Limb (tissue), 2 donors: ENCODE measurements around the gene PARD3B.
A peak's percentile ranks its signal among the peaks of the same experiment; 100 is the strongest.

ENCODE experiments used
- DNase-seq, 2 donors: peaks; one replicate each; pipeline ENCODE4 v3.0.0-alpha.2; 2016; ENCODE audit errors: extremely low spot score in 2 of 2

PARD3B gene

DNA sequence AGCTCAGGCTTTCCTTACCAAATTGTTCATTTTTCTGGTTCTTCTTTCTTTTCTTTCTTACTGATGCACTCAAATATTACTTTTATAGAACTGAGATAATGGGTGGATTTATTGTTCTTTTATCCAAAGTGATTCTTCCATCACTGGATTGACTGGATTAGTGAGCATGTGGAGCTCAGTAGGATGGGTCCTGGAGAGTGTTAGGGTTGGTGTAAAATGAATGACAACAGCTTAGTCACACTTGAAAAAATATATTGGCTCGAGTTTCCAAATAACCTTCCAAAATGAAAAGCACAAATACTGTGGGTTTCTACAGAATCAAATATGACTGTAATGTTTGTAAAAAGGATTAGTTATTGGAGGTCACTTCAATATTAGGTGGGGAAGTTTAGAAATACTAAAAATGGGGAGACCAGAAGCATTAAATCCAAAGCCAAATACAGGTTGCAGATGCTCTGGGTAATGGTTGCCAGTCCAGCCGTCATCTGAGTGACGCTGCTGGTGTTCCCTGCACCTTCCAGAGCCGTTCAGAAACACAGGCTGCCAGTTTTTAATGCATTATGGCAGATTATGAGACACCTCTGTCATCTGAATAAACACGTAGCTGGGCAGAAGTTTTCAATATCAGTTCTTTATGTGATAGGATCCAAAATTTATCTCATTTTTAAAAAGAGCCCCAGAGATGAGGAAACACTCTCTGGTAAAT is 842.2 kb downstream of the PARD3B start:
- no peak for DNase-seq

DNA sequence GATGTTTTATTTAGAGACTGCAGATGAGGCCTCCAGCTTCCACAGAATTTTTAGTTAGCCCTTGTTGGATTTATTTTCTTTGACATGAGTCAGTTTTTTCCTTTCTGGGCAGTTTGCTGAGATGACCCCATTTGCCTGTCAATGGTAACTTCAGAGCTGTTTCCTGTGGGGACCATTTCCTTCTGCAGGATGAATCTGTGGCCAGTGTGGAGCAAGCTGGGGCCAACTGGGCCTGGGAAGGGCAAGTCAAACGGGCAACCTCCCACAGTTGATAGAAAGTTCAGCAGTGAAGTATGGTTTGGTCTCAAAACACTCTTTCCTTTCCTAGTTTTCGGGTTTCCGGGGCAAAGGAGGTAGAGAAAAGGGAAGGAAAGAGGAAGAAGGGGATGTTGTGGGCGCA is 845.6 kb downstream of the PARD3B start:
- no peak for DNase-seq

DNA sequence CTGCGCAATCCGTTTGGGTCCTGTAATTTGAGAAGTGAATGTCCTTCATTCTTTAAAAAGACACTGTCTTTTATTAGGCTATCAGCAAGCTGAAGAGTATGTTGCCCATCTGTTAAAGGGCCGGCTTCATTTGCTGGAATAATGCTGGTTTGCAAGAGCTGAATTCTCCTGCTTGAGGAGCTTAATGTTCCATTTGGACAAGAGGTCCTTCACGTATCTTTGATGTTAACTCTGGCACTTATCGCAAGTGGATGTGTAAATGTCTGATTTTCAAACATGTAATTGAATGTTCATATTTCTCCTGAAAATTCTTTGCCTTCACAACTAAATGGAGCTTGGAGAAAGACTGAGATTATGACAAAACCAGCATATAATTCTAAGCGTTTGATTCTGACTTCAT is 856.2 kb downstream of the PARD3B start:
- no peak for DNase-seq

DNA sequence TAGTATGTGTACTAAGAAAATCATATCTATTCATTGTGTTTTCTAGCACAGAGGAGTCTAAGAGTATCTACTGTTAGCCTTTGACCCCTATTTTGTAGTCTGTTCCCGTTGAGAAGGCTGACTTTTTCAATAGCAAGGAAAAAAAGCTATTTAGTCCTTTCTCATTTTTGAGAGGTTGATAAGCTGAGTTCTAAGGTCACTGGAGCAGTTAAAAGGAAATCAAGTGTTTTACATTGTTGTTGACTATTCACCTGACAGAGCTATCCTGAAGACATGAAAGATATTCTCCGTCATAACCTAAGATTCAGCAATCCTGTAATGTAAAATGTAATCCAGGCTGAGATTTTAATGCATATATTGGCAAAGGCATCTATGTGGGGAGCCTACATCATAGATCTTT is 856.7 kb downstream of the PARD3B start:
- DNase-seq = no peak

DNA sequence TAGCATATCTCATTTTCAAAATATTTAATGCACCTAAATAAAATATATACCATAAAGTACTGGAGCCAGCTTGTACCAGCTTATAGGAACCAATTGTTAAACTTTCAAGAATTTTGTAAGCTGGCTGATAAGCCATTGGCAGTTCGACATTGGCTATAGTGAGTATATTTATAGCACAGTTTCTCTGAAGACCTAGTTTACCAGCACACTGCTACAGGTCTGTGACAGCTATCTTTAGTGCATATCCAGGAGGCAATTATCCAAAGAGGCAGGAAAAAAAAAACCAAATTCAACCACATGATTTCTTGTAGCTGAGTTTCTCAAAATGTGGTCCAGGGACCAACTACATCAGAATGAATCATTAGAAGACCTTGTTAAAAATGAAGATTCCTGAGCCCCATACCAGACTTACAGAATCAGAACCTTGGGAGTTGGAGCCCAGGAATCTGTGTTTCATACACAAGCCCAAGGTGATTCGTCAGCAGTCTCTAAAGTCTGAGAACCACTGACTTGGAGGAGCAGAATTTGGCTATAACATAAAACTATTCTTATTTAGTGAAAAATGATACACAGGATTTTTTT is 858.1 kb downstream of the PARD3B start:
- no peak for DNase-seq

DNA sequence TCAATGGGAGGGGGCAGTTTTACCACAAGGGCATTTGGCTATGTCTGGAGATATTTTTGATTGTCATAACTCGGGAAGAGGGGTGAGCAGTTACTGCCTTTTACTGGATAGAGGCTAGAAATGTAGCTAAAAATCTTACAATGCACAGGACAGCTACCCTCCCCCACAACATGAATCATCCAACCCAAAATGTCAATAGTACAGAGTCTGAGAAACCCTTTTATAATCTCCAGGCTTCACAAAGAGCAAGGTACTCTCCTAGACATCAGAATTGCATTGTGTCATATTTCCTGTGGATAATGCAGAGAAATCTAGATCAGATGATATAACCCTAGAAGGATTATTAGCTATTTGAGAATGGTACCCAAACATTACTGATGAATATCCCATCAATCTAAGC is 859.9 kb downstream of the PARD3B start:
- DNase-seq = no peak

DNA sequence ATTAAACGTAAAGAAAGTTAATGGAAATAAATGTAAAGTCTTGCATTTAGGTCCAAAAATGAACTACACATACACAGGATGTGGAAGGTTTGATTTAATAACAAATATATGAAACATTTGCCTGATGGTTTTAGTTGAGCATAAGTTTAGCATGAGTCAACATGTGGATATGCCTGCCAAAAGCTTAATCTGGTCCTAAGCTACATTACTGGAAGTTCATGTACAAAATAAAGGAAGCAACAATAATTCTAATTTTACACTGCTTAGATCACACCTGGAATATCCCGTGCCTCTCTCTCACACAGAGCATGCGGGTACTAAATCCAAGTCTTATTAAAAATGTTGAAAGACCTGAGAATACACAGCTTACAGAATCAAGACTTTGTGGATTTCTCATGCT is 860.5 kb downstream of the PARD3B start:
- peak in 1 of 2 donors; percentile 70 for DNase-seq

DNA sequence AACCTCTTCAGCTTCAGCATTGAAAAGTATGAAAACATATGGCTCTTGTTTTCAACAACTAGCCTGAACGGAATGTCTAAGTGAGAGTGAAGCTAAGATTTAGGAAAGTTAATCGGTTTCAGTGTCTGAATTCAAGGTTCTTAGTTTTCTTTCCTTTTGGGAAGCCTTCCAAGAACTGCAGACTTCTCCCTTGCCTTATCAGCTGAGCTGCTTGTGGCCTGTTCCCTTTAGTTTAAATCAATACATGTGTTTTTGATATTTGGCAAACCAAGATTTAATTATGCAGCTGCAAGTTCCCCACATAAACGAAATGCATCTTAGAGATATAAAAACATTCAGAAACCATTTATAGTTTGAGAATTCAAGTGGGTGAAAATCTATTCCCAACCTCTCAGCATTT is 862.7 kb downstream of the PARD3B start:
- peak in 1 of 2 donors; percentile 90 for DNase-seq

DNA sequence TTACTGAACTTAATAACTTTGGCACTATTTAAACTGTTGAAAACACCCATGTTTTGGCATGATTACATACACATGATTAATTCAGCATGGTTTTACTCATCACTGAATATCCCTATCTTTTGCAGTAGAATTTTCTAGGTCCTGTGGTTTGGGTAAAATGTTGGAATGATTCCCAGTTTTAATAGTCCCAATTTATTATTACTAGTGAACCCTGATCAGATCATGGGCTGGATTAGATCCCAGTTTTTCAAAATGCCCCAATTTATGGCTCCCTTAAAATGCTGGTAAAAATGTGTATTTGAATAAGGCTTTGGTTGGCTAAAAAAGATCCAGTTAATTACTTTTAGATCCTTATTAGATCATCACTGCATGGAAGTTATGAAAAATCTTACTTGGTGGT is 863.4 kb downstream of the PARD3B start:
- peak in 1 of 2 donors; percentile 21 for DNase-seq

DNA sequence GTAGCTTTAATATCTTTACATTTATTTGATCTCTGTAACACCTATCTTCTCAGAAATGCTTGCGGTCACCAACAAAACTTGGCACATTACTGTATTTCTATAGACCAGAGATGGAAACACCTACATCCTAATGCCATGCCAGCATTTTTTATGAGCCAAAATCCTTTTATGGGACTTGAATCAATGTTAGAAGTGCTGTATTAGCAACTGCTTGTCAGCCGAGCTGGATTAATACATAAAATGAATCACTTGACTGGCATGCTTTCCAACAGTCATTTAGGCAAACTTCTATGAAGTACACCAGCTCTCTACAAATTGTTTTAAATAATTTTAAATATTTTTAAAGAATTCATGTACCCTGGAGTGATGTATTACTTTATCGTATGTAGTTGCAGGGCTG is 864.1 kb downstream of the PARD3B start:
- DNase-seq = no peak

DNA sequence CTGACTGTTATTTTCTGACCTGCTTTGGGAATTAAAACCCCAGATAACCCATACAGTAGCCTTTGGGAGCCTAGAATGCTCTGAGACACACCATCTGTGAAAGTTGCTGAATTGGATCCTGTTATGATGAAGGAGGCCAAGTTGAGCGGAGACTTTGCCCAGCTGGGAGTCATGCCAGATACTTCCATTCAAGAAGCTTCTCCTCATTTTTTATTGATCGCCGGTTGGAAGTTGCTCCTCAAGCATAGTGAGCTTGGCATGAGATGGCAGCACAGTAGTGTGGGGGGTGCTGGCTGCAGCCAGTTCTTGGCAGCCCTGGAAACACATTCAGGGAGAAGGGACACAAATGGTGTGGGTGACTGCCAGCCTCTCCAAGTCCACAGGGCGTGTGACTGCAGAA is 866.3 kb downstream of the PARD3B start:
- no peak for DNase-seq

DNA sequence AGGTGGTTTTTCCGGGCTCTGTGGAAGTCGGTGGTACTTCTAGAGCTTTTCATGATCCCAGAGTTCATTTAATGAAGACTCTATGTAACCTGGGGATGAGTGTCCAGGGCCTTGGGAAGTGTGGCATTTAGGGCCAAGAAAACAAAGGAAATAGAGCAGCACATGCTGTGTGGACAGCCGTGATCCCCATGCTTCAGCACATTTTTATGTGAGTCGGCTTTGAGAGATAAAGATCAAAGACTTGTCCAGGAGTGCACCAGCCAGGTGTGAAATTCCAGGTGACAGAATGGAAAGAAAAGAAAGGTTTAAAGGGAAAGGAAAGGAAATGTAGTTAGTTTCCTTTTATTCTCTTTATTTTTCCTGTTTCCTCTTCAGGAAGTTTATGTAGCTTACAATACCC is 879.1 kb downstream of the PARD3B start:
- DNase-seq = no peak

DNA sequence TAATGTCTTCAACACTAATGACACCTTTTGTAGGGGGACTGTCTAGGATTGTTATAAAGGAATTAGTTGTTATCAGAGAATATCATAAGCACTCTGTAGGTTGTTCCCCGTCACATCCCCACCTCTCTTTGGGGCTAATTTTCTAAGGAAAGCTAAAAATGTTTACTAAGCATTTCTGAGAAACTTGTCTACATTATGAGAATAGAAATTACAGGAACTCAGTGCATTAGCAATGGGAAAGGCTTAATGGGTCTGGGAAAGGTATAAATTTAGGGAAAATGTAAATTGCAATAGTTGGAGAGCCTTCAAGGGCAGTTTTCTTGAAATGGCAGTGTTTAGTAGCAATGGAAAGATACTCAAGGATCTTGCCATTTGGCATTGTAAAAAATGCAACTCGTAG is 879.8 kb downstream of the PARD3B start:
- DNase-seq = no peak

DNA sequence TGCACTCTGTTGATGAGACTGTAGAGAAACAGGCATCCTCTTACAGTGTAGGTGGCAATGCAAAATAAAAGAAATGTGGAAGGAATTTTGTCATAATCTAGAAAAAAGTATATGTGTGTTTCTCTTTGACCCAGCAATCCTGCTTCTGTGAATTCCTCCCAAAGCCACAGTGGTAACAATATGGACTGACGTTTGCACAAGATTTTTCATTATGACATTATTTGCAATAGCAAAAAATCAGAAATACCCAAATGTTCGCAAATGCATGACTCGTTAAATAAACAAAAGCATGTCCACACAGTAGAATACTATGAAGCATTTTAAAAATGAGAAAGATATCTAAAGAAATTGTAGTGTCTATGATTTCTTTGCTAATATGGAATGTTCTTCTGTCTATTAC is 881.8 kb downstream of the PARD3B start:
- no peak for DNase-seq

DNA sequence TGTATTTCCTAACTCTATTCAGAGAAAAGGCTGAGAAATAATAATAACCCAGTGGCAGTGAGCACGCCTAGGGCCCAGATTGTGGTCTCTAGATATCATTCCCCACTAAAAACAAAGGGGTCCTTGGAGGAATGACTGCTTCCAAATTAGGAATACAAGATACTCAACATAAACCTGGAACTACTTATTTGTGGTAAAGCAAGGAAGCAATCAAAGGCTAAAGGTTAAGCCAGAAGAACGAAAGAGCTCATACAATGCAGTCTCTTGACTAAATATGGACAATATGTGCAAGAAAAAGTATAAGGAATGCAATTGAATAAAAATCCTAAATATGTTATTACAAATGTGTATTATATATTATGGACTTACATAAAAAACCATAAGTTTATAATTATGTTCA is 883.5 kb downstream of the PARD3B start:
- no peak for DNase-seq

DNA sequence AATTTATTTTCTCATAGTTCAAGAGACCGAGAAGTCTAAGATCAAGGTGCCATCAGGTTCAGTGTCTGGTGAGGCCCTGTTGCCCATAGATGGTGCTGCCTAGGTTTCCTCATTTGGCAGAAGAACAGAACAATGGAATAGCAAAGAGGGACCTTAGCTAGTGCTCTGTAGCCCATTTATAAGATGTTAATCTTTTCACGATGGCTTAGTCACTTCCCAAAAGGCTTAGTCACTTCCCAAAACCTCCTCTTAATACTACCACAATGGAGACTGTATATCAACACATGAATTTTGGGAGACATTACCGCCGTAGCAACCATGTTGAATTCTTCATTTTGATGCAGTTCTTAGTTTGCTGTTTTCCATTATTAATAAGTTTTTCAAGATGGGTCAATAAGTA is 890.7 kb downstream of the PARD3B start:
- no peak for DNase-seq

DNA sequence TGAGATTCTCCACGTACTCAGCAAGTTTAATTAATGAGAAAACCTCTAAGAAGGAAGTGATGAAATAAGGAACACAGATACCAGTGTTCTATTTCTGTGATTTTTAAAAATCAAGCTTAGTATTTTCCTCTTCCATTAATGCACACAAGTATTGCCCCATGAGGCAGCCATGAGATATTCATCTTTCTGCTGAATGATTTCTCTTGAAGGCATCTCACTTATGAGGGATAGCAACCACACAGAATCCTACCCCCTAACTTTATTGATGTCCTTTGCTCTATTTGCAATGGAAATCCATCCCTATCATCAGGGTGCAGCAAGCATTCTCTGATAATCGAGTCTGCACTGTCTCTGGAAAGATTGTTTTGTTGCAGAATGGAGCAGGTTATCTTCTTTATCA is 893.0 kb downstream of the PARD3B start:
- no peak for DNase-seq

DNA sequence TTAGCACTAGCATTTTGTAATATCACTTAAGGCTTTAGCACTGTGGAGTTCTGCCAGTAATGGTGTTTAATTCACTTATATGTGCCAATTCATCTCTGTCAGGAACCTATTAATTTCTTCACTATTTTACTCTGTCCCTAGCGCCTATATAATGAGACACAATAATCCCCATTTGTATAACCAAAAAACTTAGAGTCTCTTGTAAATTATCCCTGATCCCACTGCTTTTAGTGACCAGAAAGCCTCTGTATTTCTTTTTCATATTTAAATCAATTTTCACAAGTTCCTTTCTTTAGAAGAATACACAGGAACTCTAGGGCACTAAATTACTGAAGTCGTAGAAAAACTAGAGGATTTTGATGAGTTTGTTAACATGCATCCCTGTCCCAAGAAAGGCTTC is 894.3 kb downstream of the PARD3B start:
- no peak for DNase-seq

DNA sequence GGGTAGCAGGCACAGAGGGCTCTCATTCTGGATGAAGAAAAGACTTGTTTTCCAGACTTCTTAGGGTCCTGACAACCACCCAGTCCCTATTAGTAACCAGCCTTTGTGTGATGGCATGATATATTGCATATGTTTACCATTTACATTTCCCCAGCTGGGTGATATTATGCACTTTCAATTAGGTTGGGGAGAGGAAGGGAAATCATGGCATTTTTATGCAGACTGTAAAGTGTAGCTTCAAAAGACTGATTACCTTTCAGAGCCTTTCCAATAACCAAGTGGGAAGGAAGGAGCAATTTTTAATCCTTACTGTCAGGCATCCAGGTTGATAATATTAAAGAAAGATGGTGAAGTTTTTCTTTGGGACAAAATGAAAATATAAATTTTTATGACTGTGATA is 896.2 kb downstream of the PARD3B start:
- no peak for DNase-seq

DNA sequence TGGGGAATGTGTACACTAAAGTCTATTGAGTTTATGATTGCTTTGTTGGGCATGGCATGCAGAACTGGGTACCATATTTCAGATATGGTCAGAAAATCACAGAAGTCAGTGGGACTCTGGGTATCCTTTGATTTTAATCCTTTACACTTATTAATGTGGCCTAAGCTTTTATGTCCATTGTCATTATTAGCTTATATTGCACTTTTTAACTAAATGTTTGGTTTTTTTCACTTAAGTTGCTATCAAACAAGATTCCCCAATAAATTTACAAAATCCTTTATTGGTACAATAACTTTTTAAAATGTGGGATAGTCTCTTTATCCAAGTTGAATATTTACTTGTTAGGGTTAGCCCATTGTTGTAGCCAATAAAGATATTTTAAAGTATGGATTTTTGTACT is 902.9 kb downstream of the PARD3B start:
- DNase-seq = no peak

DNA sequence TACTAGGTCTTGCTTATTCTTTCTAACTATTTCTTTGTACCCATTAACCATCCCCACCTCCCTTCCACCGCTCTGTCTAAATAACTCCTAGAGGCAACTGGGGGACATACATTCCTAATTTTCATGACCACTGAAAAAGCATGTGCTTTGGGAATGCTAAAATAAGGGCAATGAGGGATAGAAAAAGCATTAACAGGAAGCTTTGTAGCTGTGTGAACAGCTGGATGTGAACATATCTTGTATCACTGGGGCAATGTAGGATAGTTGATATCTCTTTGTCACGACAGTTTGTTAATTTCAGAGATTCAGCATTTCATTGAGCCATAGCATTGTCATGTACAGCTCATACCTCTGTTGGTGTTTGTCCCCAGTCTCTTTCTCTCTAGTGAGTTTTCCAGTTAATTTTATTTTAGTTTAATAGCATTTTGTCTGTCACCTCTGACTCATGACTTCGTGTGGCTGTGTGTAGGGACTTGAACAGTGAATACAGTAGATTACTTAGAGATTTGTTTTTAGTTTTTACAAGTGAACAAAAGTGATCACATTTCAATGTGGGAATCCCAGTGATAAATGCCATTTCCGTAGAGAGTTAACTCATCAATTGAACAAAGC is 906.7 kb downstream of the PARD3B start:
- DNase-seq = no peak

DNA sequence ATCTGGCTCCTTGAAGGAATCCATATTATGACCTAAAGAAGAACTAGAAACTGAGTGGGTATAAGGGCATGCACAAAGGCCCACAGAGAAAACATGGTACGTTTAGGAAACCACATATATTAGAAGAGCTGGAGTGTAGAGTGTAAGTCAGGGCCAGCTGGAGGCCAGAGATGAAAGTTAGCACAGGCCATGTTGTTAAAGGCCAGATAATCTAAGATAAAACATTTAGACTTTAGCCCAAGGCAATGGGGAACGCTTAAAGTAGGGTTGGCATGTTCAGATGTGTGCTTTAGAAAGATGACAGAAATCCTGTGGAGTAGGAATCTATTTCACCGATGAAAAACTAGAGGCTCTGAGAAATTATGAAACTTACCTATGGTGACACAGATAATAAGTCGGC is 907.9 kb downstream of the PARD3B start:
- no peak for DNase-seq

DNA sequence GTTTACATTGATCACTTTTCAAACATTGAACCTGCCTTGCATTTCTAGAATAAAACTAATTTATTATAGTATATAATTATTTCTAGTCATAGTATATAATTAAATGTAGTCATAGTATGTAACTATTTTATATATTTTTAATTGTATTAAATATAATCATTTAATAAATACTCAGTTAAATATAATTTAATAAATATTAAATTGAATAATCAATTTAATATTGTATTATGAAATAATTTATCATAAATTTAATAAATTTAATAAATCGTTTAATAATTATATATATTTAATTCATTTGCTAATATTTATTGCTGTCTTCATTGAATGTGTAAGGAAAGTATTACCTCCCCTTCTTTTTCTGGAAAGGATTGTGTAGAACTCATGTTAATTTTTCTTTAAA is 911.4 kb downstream of the PARD3B start:
- no peak for DNase-seq
